HG02642 (cell line): ENCODE data around the gene GKN2.
"Not testable (repeated sequence)": the region's sequence is repeated elsewhere in the genome, so short reads cannot be mapped to it uniquely, and the experiment has no call there.

Source experiments
- ATAC-seq: cut with Tn5 transposase; IDR thresholded peaks from one replicate; pipeline ENCODE4 v1.9.1; 2021; ENCODE audit warnings: mild to moderate bottlenecking; ENCODE audit not compliant: unreplicated experiment, poor library complexity

The GKN2 gene

GRCh38 chr2:68900496-68901198, 52.0 kb downstream of the GKN2 start:
- no peak for ATAC-seq

- not testable (repeated sequence) for ATAC-seq
These were observed 56.7 kb downstream of the GKN2 start for GRCh38 chr2:68895981-68896380.
